ENCODE measurements around the gene CDC42BPB.

- TF ChIP-seq CTCF (IDR thresholded peaks at IDR 0.05; ENCODE audit: insufficient read depth, low read depth, low read length) (no peak), EZH2 (IDR thresholded peaks at IDR 0.05; ENCODE audit: insufficient read depth, low read length) (no peak)
These were observed 119.8 kb downstream of the CDC42BPB start for GRCh38 chr14:102937331-102938175.
